HepG2 (cell line): ENCODE data around the gene FGFR3. TPM values are rescaled to one million over a fixed set of nuclear protein-coding genes. Genes with fewer than 3 reads are reported as not detected.

Experiments used
- ATAC-seq: fragments of 200-7000 bp; cut with Tn5 transposase; 3 replicates; pipeline ENCODE4 v1.9.1; 2020; ENCODE audit warnings: mild to moderate bottlenecking, moderate library complexity
- BruUV-seq: library from RNA; stranded (reverse); fragments of 400-500 nt; replicated peaks from 2 replicates; lab custom pipeline; 2021; lab: Mats Ljungman, UMichigan
- CTCF ChIA-PET: fragments of 300-600 bp; formaldehyde crosslinking; extraction: SDS; loops from one replicate; lab custom pipeline; 2021; ENCODE audit warnings: low total read pairs, inconsistent platforms, low intra/inter-chr PET ratio; lab: Yijun Ruan, JAX
- POLR2A ChIA-PET: fragments of 350-600 bp; sonication (Branson Sonifier 250); formaldehyde crosslinking; loops from one replicate; lab custom pipeline; 2020; ENCODE audit warnings: antibody characterized with exemption, inconsistent platforms; lab: Yijun Ruan, JAX
- DNase-seq: peaks from one replicate; pipeline ENCODE4 v3.0.0-alpha.2; 2015; ENCODE audit warnings: low spot score
- FAIRE-seq: peaks from 3 replicates; lab custom pipeline; 2011; peaks lifted over from hg19 to GRCh38; lab: Jason Lieb, UNC
- H2AFZ ChIP-seq: one replicate; pipeline ENCODE4 v1.6.1; 2011; ENCODE audit warnings: low read length, inconsistent platforms
- H3K27ac ChIP-seq: fragments of 300-600 bp; 3 replicates; pipeline ENCODE4 v1.8.0; 2011; ENCODE audit warnings: mixed run types, mild to moderate bottlenecking, mixed read lengths, low read length, inconsistent platforms; ENCODE audit not compliant: insufficient read depth; ENCODE audit errors: extremely low read length
- H3K27me3 ChIP-seq, 2 experiments: fragments of 200-600 bp in 1 of 2; 2 replicates in 1 of 2; 3 replicates in 1 of 2; pipeline versions ENCODE4 v1.6.0 to v1.8.0; 2011; ENCODE audit warnings: low read length in 2 of 2, mild to moderate bottlenecking in 2 of 2, moderate library complexity in 2 of 2, inconsistent platforms in 1 of 2; ENCODE audit not compliant: insufficient read depth in 2 of 2, control insufficient read depth in 1 of 2
- H3K36me3 ChIP-seq, 2 experiments: fragments of 200-600 bp in 1 of 2; replicated peaks in 1 of 2; 2 replicates in 1 of 2; 3 replicates in 1 of 2; pipeline versions ENCODE4 v1.5.1 to v1.8.0; 2011; ENCODE audit warnings: low read length in 2 of 2, inconsistent platforms in 1 of 2; ENCODE audit not compliant: insufficient read depth in 2 of 2, control insufficient read depth in 1 of 2
- H3K4me1 ChIP-seq: 2 replicates; pipeline ENCODE4 v1.5.1; 2012; ENCODE audit warnings: low read length, inconsistent platforms; ENCODE audit not compliant: insufficient read depth
- H3K4me2 ChIP-seq: 2 replicates; pipeline ENCODE4 v1.6.0; 2011; ENCODE audit warnings: low read depth, low read length, inconsistent platforms
- H3K4me3 ChIP-seq, 3 experiments: fragments of 200-600 bp in 1 of 3; sonication (generic), shearing (Covaris generic) in 1 of 3; replicated peaks in 1 of 3; 2 replicates each; pipeline ENCODE4 v1.5.1; 2011 to 2016; ENCODE audit warnings: low read length in 3 of 3, inconsistent platforms in 2 of 3, low read depth in 2 of 3, mild to moderate bottlenecking in 2 of 3, control low read depth in 1 of 3, mixed read lengths in 1 of 3; ENCODE audit not compliant: insufficient read depth in 1 of 3
- H3K79me2 ChIP-seq: one replicate; pipeline ENCODE4 v1.6.1; 2011; ENCODE audit warnings: low read length, inconsistent platforms; ENCODE audit not compliant: insufficient read depth
- H3K9ac ChIP-seq: 2 replicates; pipeline ENCODE4 v1.6.0; 2011; ENCODE audit warnings: mild to moderate bottlenecking, low read depth, low read length, inconsistent platforms; ENCODE audit not compliant: insufficient read depth
- H3K9me3 ChIP-seq: 2 replicates; pipeline ENCODE4 v1.5.1; 2012; ENCODE audit warnings: mild to moderate bottlenecking, low read length
- H4K20me1 ChIP-seq: 2 replicates; pipeline ENCODE4 v1.6.0; 2011; ENCODE audit warnings: inconsistent platforms, mild to moderate bottlenecking, low read length, moderate library complexity; ENCODE audit not compliant: insufficient read depth
- FOXA1 ChIP-seq, 2 experiments: fragments of 450-650 bp in 1 of 2; sonication (generic) in 1 of 2; formaldehyde crosslinking in 1 of 2; IDR thresholded peaks; 2 replicates each; pipeline versions ENCODE4 v1.4.0 to v1.6.1; 2016 to 2020; ENCODE audit warnings: missing genetic modification reagents in 1 of 2
- KDM4B ChIP-seq: sonication (generic); formaldehyde crosslinking; IDR thresholded peaks from 2 replicates; pipeline ENCODE4 v1.4.0; 2020; ENCODE audit warnings: missing genetic modification reagents
- RBM22 ChIP-seq: fragments of 200-400 bp; formaldehyde crosslinking; optimal IDR thresholded peaks from 2 replicates; pipeline ENCODE3; 2017; ENCODE audit warnings: mild to moderate bottlenecking, low read length, moderate library complexity
- SALL1 ChIP-seq: sonication (generic); formaldehyde crosslinking; IDR thresholded peaks from 2 replicates; pipeline ENCODE4 v1.8.0; 2022; ENCODE audit warnings: mild to moderate bottlenecking, missing genetic modification reagents
- TSC22D2 ChIP-seq: sonication (generic); formaldehyde crosslinking; IDR thresholded peaks from 2 replicates; pipeline ENCODE4 v1.5.1; 2020; ENCODE audit warnings: missing genetic modification reagents, mild to moderate bottlenecking, borderline replicate concordance
- U2AF1 ChIP-seq: fragments of 200-400 bp; formaldehyde crosslinking; optimal IDR thresholded peaks from 2 replicates; pipeline ENCODE3; 2017; ENCODE audit warnings: mild to moderate bottlenecking, low read depth, low read length
- ZNF33B ChIP-seq: sonication (generic); formaldehyde crosslinking; IDR thresholded peaks from 2 replicates; pipeline ENCODE4 v1.5.1; 2020; ENCODE audit warnings: mild to moderate bottlenecking, missing genetic modification reagents
- ZNF343 ChIP-seq: sonication (generic); formaldehyde crosslinking; IDR thresholded peaks from 2 replicates; pipeline ENCODE4 v1.4.0; 2020; ENCODE audit warnings: mild to moderate bottlenecking, missing genetic modification reagents
- ZNF562 ChIP-seq: sonication (generic); formaldehyde crosslinking; IDR thresholded peaks from 2 replicates; pipeline ENCODE4 v1.8.0; 2022; ENCODE audit warnings: missing genetic modification reagents, borderline replicate concordance
- WGBS: methylation state at CpG from one replicate; pipeline ENCODE4 v1.1.6; 2017; ENCODE audit warnings: low lambda C conversion rate; 5-methylcytosine and 5-hydroxymethylcytosine counted together
- in situ Hi-C: cut with HindIII; loops from 2 replicates; pipeline ENCODE4 v1.10.0; 2017; ENCODE audit warnings: low pct_unique_long_range_greater_than_20kb; ENCODE audit not compliant: extremely low pct_ligation_motif_present
- intact Hi-C: fragments of 100-400 bp; cut with micrococcal nuclease; formaldehyde crosslinking; loops from one replicate; pipeline ENCODE4 v1.10.0; 2022; ENCODE audit not compliant: unreplicated experiment
- polyA plus RNA-seq, 8 experiments: library from polyadenylated mRNA; depleted of rRNA in 3 of 8; stranded (reverse) in 7 of 8; unstranded in 1 of 8; fragments of >200 nt; fragmentation: Illumina TruSeq in 4 of 8; extraction: Trizol in 4 of 8; gene quantifications; 2 replicates each; pipeline versions ENCODE4 v1.2.1 to v1.2.3, GENCODE V29; 2011 to 2016; ENCODE audit warnings: low read depth in 4 of 8, missing spikeins in 1 of 8, mixed read lengths in 1 of 8; ENCODE audit not compliant: insufficient read depth in 1 of 8
- total RNA-seq, 5 experiments: library from RNA; depleted of rRNA; stranded (reverse); fragments of >200 nt; fragmentation: Illumina TruSeq; extraction: Trizol; gene quantifications; 2 replicates each; pipeline ENCODE4 v1.2.3, GENCODE V29; 2016; ENCODE audit warnings: low read depth in 1 of 5
- TF ChIP-seq, protein P1 (sequence below), 2 experiments: fragments of 450-650 bp in 1 of 2; sonication (generic) in 1 of 2; formaldehyde crosslinking; IDR thresholded peaks; 2 replicates each; pipeline versions ENCODE4 v1.5.0 to v1.8.0; 2020 to 2022; ENCODE audit warnings: mild to moderate bottlenecking in 1 of 2, missing genetic modification reagents in 1 of 2
- TF ChIP-seq, protein P2 (sequence below): sonication (generic); formaldehyde crosslinking; IDR thresholded peaks from 2 replicates; pipeline ENCODE4 v1.4.0; 2020; ENCODE audit warnings: missing genetic modification reagents, mild to moderate bottlenecking, borderline replicate concordance
- TF ChIP-seq, protein P3 (sequence below): sonication (generic); formaldehyde crosslinking; IDR thresholded peaks from 2 replicates; pipeline ENCODE4 v1.8.0; 2022; ENCODE audit warnings: missing genetic modification reagents, mild to moderate bottlenecking, borderline replicate concordance
- TF ChIP-seq, protein P4 (sequence below): sonication (generic); formaldehyde crosslinking; IDR thresholded peaks from 2 replicates; pipeline ENCODE4 v1.5.1; 2020; ENCODE audit warnings: mild to moderate bottlenecking, moderate library complexity, missing genetic modification reagents

Gene FGFR3
- total and polyA plus RNA-seq, 2 of the 13 experiments (the other 11 are each of a cell fraction or from before 2014, with no cell fraction given) = 103 to 109 TPM

DNA sequence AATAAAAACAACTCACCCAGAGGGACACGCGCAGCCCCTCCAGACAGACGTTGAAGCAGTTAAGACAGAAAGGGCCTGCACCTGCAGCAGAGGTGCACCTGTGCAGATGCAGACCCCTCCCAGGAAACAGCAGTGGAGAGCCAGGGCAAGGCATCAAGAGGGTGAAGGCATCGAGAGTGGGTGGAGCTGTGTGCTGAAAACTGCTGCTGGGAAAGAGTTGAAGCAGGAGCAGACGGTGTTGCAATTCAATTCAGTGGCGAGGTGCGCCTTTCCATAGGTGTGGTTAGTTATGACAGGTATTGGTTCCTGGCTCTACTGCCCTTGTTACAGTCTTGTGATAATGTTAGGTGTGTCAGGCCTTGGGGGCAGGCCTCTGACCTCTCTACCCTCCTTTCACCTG lies 46.2 kb downstream of the FGFR3 start (continued):
- TF ChIP-seq U2AF1 (no peak), ZNF562 (CRISPR knock-in tag) (no peak), ZNF343 (no peak), FOXA1 (IDR thresholded peaks at IDR 0.05) (no peak), FOXA1 (CRISPR knock-in tag; IDR thresholded peaks at IDR 0.05) (no peak), RBM22 (no peak)
- TF ChIP-seq, protein P1, sequence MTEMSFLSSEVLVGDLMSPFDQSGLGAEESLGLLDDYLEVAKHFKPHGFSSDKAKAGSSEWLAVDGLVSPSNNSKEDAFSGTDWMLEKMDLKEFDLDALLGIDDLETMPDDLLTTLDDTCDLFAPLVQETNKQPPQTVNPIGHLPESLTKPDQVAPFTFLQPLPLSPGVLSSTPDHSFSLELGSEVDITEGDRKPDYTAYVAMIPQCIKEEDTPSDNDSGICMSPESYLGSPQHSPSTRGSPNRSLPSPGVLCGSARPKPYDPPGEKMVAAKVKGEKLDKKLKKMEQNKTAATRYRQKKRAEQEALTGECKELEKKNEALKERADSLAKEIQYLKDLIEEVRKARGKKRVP (CRISPR knock-in tag; IDR thresholded peaks at IDR 0.05) = no peak
- TF ChIP-seq, protein P2, sequence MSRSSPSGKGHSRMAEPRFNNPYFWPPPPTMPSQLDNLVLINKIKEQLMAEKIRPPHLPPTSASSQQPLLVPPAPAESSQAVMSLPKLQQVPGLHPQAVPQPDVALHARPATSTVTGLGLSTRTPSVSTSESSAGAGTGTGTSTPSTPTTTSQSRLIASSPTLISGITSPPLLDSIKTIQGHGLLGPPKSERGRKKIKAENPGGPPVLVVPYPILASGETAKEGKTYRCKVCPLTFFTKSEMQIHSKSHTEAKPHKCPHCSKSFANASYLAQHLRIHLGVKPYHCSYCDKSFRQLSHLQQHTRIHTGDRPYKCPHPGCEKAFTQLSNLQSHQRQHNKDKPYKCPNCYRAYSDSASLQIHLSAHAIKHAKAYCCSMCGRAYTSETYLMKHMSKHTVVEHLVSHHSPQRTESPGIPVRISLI (CRISPR knock-in tag) = no peak
- TF ChIP-seq, all 625 proteins: peak for 0

DNA sequence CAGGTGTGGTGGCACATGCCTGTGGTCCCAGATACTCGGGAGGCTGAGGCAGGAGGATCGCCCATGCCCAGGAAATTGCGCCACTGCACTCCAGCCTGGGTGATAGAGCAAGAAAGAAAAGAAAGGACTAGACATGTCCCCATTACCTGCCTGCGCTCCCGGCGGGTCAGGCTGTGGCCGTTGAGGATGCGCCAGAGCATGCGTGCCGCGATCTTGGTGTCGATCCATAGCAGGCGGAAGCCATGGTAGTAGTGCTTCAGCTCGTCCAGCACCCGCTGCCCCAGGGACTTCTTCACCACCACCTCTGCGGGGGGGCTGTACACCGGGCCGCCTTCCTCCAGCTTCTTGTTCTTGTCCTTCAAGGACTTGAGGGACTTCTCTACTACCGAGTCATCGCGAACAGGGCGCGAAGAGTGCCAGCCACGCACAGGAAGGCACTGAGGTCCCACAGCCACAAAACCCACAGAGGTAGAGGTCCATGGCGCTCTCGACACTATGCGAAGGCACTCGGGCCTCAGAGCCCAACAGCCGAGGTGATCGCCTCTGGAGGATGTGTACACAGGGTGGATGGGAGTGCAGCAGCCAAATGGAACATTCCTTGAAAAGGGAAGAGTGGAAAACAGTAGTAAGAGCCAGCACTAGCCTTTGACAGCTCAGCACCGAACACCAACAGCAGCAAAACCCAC lies 48.3 kb downstream of the FGFR3 start:
- ATAC-seq (no peak), FAIRE-seq (no peak), DNase-seq (no peak)
- Histone ChIP-seq H3K36me3 (peaks cover 35 to 72% of the 10 kb centered on the region in 2 experiments), H3K4me3 (no peak overlapping the region), H3K27ac (no peak overlapping the region), H3K9me3 (no peaks in the 10 kb centered on the region), H3K9ac (no peak overlapping the region), H3K79me2 (peaks cover 10% of the 10 kb centered on the region), H3K27me3 (no peaks in the 10 kb centered on the region), H3K4me2 (no peak overlapping the region), H4K20me1 (no peaks in the 10 kb centered on the region; the same call in 1 of the 2 replicates), H3K4me1 (no peaks in the 10 kb centered on the region), H2AFZ (no peak overlapping the region)
- no TSS peak for BruUV-seq
- intact Hi-C loops = no loop called here
- ChIA-PET POLR2A (no interaction called here), CTCF (no interaction called here)
- TF ChIP-seq TSC22D2 (no peak), ZNF33B (CRISPR knock-in tag) (no peak), SALL1 (CRISPR knock-in tag) (no peak), KDM4B (CRISPR knock-in tag) (no peak)
- TF ChIP-seq, protein P3, sequence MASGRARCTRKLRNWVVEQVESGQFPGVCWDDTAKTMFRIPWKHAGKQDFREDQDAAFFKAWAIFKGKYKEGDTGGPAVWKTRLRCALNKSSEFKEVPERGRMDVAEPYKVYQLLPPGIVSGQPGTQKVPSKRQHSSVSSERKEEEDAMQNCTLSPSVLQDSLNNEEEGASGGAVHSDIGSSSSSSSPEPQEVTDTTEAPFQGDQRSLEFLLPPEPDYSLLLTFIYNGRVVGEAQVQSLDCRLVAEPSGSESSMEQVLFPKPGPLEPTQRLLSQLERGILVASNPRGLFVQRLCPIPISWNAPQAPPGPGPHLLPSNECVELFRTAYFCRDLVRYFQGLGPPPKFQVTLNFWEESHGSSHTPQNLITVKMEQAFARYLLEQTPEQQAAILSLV (CRISPR knock-in tag) = no peak
- TF ChIP-seq, protein P4, sequence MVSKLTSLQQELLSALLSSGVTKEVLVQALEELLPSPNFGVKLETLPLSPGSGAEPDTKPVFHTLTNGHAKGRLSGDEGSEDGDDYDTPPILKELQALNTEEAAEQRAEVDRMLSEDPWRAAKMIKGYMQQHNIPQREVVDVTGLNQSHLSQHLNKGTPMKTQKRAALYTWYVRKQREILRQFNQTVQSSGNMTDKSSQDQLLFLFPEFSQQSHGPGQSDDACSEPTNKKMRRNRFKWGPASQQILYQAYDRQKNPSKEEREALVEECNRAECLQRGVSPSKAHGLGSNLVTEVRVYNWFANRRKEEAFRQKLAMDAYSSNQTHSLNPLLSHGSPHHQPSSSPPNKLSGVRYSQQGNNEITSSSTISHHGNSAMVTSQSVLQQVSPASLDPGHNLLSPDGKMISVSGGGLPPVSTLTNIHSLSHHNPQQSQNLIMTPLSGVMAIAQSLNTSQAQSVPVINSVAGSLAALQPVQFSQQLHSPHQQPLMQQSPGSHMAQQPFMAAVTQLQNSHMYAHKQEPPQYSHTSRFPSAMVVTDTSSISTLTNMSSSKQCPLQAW (CRISPR knock-in tag) = no peak
- in situ Hi-C loops = no loop called here
- 99% methylated on average over 18 of the region's 31 CpGs for WGBS
